Jurkat, Clone E6-1 (cell line): ENCODE results near the gene LIPN.

Experiments
- DNase-seq: peaks from one replicate; pipeline ENCODE4 v3.0.0-alpha.2; 2011; ENCODE audit warnings: low read depth, low spot score
- H3K4me3 ChIP-seq: 2 replicates; pipeline ENCODE4 v1.5.1; 2011; ENCODE audit warnings: mild to moderate bottlenecking, low read length, control low read depth, moderate library complexity

Gene LIPN

DNA sequence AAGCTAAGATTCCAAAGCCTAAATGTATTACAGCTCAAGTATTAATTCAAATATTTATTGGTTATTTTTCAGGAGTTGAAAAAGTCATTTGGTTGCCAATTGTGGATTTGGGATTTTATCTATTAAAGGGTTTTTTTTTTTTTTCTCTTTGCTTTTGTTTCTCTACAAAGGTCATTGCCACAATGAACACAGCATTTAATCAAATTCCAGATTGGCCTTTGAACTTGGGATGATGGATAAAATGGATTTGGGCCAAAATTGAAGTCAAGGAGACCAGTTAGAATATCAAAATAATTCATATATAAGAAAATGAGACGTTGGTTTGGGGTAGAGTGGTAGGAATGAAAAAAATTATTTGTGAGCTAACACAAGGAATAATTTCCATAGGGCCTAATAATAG is 9.6 kb downstream of the LIPN start:
- DNase-seq, result no peak
- H3K4me3 ChIP-seq, result no peak overlapping the region

DNA sequence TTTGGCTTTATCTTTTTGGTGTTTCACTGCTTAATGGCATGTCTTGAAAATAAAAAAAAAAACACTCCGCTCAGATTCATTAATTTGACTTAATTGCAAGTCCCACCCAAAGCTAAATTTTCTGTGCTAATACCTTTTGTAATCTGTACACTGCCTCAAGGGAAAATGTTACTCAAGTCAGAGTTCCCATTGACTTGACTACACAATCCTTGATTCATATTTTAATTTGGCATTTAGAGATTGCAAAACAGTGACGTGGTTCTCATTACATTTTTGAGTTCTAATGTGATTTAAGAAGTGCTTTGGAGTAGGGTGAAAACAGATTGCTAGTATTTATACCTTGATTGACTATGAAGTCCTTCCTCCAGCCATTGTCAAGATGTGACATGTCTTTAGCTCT is 21.4 kb downstream of the LIPN start:
- no peak for DNase-seq
- H3K4me3 ChIP-seq, result no peak overlapping the region

DNA sequence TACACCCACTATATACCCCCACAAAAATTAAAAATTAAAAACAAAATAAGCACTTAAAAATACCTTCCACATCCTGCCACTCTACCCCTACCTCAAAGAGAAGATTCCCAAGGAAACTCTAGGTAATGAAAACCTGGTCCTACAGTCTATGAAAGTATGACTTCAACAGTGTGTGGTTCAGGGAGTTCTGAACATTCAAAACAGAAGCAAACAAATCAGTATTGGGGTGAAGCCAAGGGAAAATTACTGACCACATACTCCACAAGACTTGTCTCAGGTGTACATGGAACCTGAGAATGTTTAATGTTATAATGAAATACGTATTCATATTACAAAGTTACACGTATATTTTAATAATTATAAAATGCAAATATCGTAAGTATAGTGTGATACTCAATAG is 22.4 kb downstream of the LIPN start:
- no peak for DNase-seq

DNA sequence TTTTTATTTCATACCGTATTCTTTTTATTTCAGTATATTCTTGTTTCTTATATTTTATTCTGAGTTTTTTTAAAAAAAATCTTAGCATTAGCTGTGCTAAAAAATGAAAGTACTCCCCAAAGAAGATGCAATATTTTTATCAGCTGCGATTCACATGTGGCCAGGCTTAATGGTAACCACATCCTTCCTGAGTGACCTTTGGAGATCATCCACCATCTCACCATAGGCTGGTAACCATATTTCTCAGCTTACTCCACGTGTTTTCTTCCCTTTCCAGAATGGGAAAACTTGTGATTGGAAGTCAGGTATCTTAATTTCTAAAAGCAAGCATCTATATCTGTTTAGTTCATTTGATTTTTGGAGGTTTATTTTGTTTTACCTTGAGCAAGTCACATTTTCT is 23.9 kb downstream of the LIPN start:
- no peak overlapping the region for H3K4me3 ChIP-seq
- no peak for DNase-seq

More for the DNA sequence above, 22.4 kb downstream of the LIPN start:
- no peak overlapping the region for H3K4me3 ChIP-seq

DNA sequence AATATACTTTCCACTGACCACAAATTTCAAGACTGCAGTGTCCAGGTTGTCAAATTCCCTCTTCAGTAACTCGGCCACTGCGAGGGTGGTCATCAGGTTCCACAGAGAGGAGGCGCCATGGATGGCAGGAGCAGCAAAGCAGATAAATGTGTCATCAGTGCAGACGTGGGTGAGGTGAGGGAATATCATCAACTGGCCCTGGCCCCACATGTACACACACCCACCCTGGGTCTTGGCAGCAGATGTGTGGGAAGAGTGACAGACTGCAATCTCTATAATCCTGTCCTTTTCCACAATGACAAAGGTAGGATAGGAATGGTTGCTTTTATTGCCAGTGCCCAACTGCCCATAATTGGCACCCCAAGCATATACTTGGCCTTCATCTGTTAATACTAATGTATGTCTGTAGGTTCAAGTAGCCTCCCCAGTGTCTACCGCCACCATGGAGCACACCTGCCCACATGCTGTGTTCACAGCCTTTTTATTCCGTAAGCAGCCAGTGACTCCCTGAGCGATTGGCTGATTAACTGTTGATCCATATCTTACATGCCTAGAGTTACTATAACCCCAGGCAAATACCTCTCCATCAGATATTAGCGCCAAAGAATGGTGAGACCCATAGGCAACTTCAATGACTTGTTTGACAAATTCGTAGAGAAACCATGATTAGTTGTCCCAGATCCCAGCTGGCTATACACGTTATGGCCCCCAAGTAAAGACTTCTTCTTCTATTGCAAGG is 26.4 kb downstream of the LIPN start:
- no peak overlapping the region for H3K4me3 ChIP-seq
- no peak for DNase-seq

DNA sequence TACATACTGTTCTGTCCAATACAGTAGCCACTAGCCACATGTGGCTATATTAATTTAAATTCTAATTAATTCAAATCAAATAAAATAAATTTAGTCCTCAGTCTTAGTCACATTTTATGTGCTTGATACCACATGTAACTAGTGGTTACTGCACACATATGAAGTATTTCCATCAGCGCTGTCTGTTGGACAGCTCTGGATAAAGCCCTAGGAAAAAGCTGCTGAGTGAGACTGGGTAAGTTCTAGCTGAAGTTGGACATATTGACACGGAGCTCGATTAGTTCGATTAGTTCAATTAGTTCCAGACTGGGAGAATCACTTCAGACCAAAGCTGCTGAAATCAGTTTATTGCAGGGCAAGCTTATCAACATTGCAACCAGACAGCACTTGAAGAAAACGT is 27.6 kb downstream of the LIPN start:
- DNase-seq, result no peak

DNA sequence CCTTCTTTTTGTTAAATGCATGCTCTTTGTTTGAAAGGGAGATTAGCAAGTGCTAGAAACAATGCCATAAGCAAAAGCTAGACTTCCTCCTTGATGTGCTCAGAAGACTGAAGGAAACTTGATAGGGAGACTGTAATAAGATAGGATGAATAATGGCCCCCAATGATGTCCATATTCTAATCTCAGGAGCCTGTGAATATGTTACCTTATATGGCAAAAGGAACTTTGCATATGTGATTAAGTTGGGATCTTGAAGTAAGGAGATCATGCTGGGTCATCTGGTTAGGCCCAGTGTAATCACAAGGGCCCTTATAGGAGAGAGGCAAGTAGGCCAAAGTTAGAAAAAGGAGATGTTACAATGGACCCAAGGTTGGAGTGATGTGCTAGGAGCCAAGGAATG is 29.1 kb downstream of the LIPN start:
- no peak for DNase-seq
- no peak overlapping the region for H3K4me3 ChIP-seq

More for the DNA sequence above, 27.6 kb downstream of the LIPN start:
- H3K4me3 ChIP-seq, result no peak overlapping the region

DNA sequence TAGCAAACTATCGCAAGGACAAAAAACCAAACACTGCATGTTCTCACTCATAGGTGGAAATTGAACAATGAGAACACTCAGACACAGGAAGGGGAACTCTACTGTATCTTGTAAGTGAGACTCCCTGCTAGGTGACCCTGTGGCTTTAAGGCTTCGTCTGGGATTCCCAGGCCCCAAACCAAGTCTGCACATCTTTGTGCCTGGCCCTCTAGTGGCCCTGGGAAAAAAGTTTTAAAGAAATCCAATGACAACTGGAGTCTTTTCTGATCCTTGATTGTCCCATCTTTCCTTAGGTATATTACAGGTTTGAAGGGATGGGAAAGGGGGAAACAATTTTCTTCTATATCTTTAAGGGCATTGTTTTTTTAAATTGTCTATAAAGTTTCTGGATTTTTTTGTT is 32.1 kb downstream of the LIPN start:
- DNase-seq, result peak; percentile 41
- no peak overlapping the region for H3K4me3 ChIP-seq

DNA sequence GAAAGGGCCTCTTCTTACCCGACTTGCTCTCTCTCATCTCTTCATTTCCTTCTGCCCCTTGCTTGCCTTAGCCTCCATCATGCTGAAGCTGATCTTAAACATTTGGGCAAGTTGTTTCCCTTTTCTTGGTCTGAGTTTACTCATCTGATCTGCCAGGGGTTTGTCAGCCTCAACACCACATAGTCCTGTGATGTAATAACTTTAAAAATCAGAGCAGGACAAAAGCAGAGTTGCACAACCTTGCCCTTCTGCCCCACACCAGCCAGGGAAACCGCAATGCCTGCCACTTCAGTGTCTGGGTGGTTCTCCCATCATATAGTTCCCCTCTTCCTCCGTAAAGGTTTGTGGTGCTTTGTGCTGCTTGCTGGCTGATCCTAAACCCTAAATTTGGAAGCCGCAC is 32.8 kb downstream of the LIPN start:
- no peak overlapping the region for H3K4me3 ChIP-seq
- no peak for DNase-seq

DNA sequence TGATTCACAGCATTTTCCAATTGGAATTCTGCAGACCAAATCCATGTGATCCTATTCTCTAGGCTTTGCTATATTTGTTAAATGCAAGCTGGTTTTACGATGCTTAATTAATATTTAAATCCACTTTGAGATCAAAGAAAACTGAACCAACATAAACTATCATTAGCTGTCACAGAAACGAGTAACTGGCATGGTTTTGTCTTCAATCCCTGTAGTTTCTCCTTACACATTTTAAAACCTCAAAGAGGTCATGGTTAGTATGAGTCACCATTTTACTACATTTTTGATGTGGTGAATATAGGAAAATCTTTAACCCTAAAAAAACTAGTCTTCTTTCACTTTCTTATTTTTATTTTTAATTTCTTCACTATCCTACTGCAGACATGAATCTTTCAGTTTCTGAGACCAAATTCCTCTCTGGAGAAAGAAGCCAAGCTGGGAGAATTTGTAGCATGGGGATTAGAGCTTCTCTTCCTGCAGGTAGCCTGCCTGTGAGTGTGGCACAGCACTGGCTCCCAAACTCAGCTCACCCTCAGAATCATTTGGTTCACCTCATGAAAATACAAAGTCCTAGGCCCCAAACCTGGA is 34.0 kb downstream of the LIPN start:
- no peak overlapping the region for H3K4me3 ChIP-seq
- peak; percentile 53 for DNase-seq

DNA sequence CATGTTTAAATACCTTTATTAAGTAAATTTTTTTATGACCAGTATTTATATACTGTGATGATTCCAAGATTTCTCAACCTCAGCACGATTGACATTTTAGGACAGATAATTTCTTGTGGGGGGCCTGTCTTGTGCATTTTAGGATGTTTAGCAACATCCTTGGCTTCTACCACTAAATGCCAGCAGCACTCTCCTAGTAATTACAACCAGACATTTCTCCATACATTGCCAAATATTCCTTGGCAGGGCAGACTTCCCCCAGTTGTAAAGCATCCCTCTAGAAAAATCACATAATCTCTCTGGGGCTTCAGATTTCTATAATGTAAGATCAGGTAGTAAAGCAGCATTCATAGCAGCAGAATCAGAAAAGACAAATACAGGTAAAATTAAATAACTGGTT is 34.9 kb downstream of the LIPN start:
- DNase-seq, result no peak
- H3K4me3 ChIP-seq, result no peak overlapping the region

DNA sequence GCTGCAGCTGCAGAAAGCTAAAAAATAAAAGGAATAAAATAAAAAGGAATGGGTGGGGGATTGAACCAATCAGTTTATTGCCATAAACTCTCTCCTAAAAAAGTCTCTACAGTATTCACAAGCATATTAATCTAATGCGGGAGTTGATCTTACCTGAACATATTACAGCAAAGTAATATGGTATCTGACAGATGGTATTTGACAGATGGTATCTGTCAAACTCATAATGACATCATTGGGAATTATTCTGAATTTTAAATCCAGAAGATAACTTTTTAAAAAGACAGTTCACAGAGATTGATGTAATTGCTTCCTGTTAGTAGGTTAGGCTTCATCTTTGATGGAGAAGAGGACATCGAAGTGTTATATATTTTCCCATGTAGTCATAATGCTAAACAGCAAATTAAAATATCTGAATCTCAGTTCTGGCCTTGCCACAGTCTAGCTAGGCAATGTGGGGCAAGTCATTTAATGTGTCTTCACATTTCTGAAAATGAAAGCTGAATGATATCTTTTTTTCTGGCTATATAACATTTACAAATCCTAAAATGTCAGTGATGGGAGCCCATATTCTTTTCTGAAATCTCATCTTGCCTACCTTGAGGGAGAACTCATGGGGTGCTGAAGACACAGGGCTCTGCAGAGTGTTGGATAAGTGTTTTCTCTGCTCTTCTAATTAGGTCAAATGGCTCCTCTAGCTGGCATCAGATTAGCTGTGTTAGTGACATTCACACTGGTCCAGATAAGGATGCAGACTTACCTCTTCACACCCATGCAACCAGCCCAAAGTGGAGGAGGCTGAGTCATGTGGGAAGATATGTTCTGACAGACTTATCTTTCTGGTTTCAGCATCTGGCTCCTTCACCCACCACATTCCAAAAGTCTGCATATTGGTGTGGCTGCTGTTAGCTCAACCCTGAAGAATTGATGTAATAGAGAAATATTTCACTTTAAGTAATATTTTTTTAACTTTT is 40.6 kb downstream of the LIPN start:
- H3K4me3 ChIP-seq, result no peak overlapping the region
- no peak for DNase-seq

DNA sequence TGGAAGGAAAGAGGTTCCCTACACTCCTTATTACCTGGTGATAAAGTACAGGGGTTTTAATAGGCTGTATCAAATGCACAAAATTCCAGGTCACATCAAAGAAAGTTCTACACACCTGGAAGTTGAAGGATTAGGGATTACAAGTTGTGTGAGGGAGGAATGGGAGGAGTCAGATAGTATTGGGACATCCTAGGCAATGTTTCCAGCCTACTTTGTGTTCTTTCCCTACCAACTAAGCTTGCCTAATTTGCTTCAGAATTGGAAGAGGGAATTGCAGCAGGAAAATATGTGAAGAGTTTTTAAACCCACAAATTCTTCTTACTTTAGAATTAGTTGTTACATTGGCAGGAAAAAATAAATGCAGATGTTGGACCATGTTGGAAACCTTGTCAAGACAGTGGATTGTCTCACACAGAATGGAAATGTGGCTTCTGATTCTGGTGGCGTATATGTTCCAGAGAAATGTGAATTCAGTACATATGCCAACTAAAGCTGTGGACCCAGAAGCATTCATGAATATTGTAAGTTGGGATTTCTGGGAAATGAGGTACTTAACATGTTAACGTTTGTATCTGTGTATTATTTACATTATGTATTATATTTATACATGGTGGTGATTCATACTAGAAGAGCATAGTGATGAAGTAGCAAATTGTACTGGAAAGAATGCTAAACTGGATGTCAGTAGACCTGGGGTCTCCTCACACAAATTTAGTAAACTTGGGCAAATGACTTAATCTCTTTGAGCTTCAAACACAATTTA is 42.9 kb downstream of the LIPN start, which contains the start of gene LIPM:
TSS of gene LIPM (plus strand) at position 208 of the 763 bp plus-strand sequence. CDS start at position 375, 167 bp downstream.
- H3K4me3 ChIP-seq, result no peak within 1 kb of the TSS
- no peak for DNase-seq

DNA sequence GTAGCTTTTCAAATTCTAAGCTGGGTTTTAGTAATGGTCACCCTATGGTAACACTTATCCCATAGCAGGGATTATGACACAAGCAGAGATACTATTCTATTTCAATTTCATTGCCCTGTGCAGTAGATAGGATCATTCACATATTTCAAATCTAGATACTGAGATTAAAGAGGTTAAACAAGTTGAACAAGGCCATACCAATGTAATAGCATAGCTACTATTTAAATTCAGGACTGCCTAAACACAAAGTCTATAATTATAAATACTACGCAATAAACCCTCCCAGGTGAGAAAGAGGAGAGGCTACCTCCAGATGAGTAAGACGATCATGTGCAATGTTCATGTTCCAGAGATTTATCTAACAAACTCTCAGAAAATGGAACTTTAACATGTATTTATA is 43.8 kb downstream of the LIPN start:
- H3K4me3 ChIP-seq, result no peak overlapping the region
- DNase-seq, result no peak

DNA sequence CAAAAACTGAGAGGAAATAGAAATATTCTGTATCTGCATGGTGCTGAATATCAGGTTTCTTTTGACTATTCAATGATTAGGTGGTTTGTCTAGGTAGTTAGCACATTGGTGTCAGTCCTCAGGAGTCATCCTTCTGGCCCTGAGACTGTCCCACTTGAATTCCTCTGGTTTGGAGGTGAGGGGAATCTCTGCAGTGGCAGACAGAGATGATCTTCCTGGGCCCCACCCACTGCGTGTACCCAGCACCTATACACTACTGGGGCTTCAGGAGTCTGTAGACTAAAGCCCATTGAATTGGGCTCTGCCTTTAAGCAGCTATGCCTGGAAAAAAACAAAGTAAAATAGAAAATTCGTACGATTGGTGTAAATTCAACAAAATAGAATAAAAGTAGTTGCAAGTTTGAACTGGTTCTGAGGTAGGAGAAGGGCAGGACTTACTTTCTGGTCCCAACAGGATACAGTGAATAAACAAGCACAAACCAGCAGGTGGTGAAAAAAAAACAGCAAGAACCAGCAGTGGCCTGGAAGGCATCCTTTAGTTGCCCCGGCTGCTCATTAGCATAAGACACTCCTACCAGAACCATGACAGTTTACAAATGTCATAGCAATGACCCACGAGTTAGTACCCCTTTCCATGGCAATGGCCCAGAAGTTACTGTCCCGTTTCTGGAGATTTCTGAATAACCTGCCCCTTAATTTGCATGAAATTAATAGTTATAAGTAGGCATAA is 44.4 kb downstream of the LIPN start:
- no peak overlapping the region for H3K4me3 ChIP-seq
- DNase-seq, result no peak

DNA sequence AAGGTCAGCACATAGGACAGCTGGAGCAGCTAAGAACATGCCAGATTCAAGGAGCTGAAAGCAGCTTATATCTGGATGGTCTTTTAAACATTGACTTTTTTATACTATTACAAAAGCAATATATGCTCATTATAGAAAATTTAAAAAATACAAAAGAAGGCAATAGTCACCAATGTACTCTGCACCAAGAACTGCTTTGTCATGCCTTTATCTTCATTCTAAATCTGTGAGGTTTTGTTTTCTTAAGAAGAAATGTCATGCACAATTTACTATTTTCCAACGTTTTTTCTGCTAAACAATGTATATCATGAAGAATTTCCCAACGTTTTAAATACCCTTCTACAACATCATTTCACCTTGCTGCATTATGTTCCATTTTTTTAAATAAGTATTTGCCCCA is 45.5 kb downstream of the LIPN start:
- DNase-seq, result no peak
- H3K4me3 ChIP-seq, result no peak overlapping the region

DNA sequence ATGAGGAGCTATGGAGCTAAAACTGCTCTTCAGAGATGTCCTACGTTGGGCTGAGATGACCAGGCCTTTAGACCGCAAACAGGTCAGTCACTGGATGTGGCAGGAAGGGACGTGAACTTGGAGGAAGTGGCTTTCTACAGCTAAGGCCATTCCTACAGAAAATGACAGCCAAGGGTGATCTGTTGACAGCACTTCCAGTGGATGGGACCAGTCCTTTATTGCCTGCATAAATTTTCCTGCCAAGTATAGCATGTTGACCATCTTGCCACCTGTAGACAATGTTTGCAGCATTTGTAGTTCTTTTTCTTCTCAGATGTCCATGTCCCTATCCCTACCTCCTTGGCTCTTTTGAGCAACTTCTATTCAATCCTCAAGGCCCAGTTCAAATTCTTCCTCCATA is 46.1 kb downstream of the LIPN start:
- DNase-seq, result no peak
- H3K4me3 ChIP-seq, result no peak overlapping the region

DNA sequence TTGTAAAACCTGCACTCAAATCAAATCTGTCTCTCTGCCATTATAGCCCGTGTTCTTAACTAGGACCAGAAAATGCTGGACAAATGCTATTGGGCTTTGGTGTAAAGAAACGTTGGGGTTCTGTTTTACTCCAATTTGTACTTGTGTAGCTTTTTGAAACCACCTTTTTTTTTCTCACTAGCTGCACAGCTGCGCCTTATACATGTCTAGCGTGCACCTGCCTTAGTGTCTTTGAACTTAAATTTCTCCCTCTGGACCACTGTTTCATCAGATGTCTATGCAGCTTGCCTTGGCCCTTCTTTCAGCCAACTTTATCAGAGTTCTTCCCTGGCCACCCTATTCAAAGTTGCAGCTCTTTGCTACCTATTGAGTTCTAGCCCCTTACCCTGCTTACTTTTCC is 49.8 kb downstream of the LIPN start:
- no peak for DNase-seq
- no peak overlapping the region for H3K4me3 ChIP-seq
